ENCODE results near the gene GSTO2.

- TF ChIP-seq, protein P1, sequence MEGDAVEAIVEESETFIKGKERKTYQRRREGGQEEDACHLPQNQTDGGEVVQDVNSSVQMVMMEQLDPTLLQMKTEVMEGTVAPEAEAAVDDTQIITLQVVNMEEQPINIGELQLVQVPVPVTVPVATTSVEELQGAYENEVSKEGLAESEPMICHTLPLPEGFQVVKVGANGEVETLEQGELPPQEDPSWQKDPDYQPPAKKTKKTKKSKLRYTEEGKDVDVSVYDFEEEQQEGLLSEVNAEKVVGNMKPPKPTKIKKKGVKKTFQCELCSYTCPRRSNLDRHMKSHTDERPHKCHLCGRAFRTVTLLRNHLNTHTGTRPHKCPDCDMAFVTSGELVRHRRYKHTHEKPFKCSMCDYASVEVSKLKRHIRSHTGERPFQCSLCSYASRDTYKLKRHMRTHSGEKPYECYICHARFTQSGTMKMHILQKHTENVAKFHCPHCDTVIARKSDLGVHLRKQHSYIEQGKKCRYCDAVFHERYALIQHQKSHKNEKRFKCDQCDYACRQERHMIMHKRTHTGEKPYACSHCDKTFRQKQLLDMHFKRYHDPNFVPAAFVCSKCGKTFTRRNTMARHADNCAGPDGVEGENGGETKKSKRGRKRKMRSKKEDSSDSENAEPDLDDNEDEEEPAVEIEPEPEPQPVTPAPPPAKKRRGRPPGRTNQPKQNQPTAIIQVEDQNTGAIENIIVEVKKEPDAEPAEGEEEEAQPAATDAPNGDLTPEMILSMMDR (conservative IDR thresholded peaks at IDR 0.05; ENCODE audit: low read length): no peak
- no peak for TF ChIP-seq EZH2phosphoT487 (IDR thresholded peaks at IDR 0.05; ENCODE audit: borderline replicate concordance, low read depth, low read length)
Observed at GRCh38 chr10:104284846-104285245, 15.9 kb downstream of the GSTO2 start.
